ENCODE measurements around the gene MACC1. TPM values are rescaled to one million over a fixed set of nuclear protein-coding genes. Genes with fewer than 3 reads are reported as not detected.

MACC1 gene
- total and polyA plus RNA-seq, 9 of the 15 experiments (the other 6 are each of a cell fraction or from before 2014, with no cell fraction given), result 5.9 to 30.2 (median 10.4) TPM

GRCh38 chr7:20200361-20200760, 16.8 kb downstream of the MACC1 start:
- Histone ChIP-seq H3K4me1 (replicated peaks in 1 of 2; ENCODE audit: control insufficient read depth in 2 of 2, insufficient read depth in 2 of 2, low read length in 2 of 2) (peaks cover 0 to 42% of the 10 kb centered on the region in 2 experiments; a peak in 4 of 5 replicates), H3K79me2 (ENCODE audit: control insufficient read depth, insufficient read depth, low read length) (peaks cover 36% of the 10 kb centered on the region), H2AFZ (ENCODE audit: low read depth, low read length) (no peak overlapping the region), H3K27ac (ENCODE audit: extremely low read depth, low read depth, low read length) (peak overlapping the region; percentile 62; the same call in 1 of the 3 replicates), H3K36me3 (ENCODE audit: control insufficient read depth, insufficient read depth, low read length) (peaks cover 10% of the 10 kb centered on the region), H4K20me1 (replicated peaks; ENCODE audit: control insufficient read depth, insufficient read depth, low read length) (no peaks in the 10 kb centered on the region), H3K9ac (ENCODE audit: insufficient read depth in 1 of 2, low read depth in 2 of 2, low read length in 2 of 2) (no peak overlapping the region), H3K9me1 (ENCODE audit: control insufficient read depth, insufficient read depth, low read length) (no peaks in the 10 kb centered on the region), H3K4me3 (no peak overlapping the region), H3K4me2 (ENCODE audit: insufficient read depth, low read length) (no peak overlapping the region; the same call in 1 of the 2 replicates), H3K9me3 (replicated peaks; ENCODE audit: control insufficient read depth, insufficient read depth, low read depth, low read length) (no peaks in the 10 kb centered on the region), H3K27me3 (ENCODE audit: control insufficient read depth in 2 of 2, insufficient read depth in 2 of 2, low read length in 2 of 2) (no peaks in the 10 kb centered on the region)
- ChIA-PET CTCF (ENCODE audit: low intra/inter-chr PET ratio) (no interaction called here), POLR2A (interaction anchor here (4.7 kb wide), 1 partner anchor 20 kb away, joined by 20 read pairs; no protein-coding TSS in a partner anchor)
- no peak; the same call in 2 of the 3 replicates for ATAC-seq
- intact Hi-C loops (cut with micrococcal nuclease), result no loop called here
- no peak for FAIRE-seq
- no peak for DNase-seq (ENCODE audit: extremely low read depth in 1 of 4, low spot score in 3 of 4)
- 37% methylated on average over 3 of the region's 3 CpGs for WGBS (ENCODE audit: insufficient coverage, low coverage, missing lambda C conversion rate)
- no TSS peak for BruUV-seq (replicated peaks)
- in situ Hi-C loops (cut with MboI), result no loop called here
- TF ChIP-seq KLF6 (CRISPR knock-in tag; IDR thresholded peaks at IDR 0.05; ENCODE audit: borderline replicate concordance) (no peak), CREB3 (tag; conservative IDR thresholded peaks at IDR 0.05; ENCODE audit: low read depth) (no peak), ASH1L (IDR thresholded peaks at IDR 0.05; ENCODE audit: borderline replicate concordance, low read depth, partially characterized antibody) (no peak), TCFL5 (CRISPR knock-in tag; conservative IDR thresholded peaks at IDR 0.05) (no peak), ZNF263 (CRISPR knock-in tag; IDR thresholded peaks at IDR 0.05; ENCODE audit: borderline replicate concordance) (no peak), ETS2 (tag; IDR thresholded peaks at IDR 0.05; ENCODE audit: borderline replicate concordance, poor library complexity, severe bottlenecking) (no peak), CEBPG (CRISPR knock-in tag; IDR thresholded peaks at IDR 0.05) (no peak), CEBPG (tag; conservative IDR thresholded peaks at IDR 0.05 in 1 of 2, IDR thresholded peaks at IDR 0.05 in 1 of 2) (peak; percentile 60 to 87), NR2C2 (CRISPR knock-in tag; IDR thresholded peaks at IDR 0.05) (no peak), NR2C2 (tag; IDR thresholded peaks at IDR 0.05) (peak; percentile 26; the same call in 1 of the 2 replicates), ZNF197 (CRISPR knock-in tag; IDR thresholded peaks at IDR 0.05; ENCODE audit: low read depth) (no peak), MXD1 (CRISPR knock-in tag; IDR thresholded peaks at IDR 0.05; ENCODE audit: borderline replicate concordance, poor library complexity, severe bottlenecking) (no peak), ZFP36 (IDR thresholded peaks at IDR 0.05; ENCODE audit: low read depth, low read length, partially characterized antibody) (no peak), POLR2A (conservative IDR thresholded peaks at IDR 0.05) (no peak), HMGXB4 (CRISPR knock-in tag; IDR thresholded peaks at IDR 0.05) (no peak), HNRNPH1 (optimal IDR thresholded peaks at IDR 0.05; ENCODE audit: low read depth, low read length) (no peak), NFE2L1 (tag; IDR thresholded peaks at IDR 0.05; ENCODE audit: borderline replicate concordance, low read depth) (no peak), PREB (CRISPR knock-in tag; IDR thresholded peaks at IDR 0.05) (no peak), RNF2 (IDR thresholded peaks at IDR 0.05) (no peak)
